DND-41 (cell line): ENCODE results near the gene C7orf33.

Source experiments
- EZH2 ChIP-seq: IDR thresholded peaks from 3 replicates; pipeline ENCODE4 v1.6.1; 2012; ENCODE audit warnings: borderline replicate concordance, low read depth, mild to moderate bottlenecking, moderate library complexity, low read length, inconsistent platforms; ENCODE audit not compliant: severe bottlenecking
- TF ChIP-seq, protein P1 (sequence below): IDR thresholded peaks from 2 replicates; pipeline ENCODE4 v1.5.1; 2012; ENCODE audit warnings: borderline replicate concordance, low read length, moderate library complexity, mild to moderate bottlenecking; ENCODE audit not compliant: poor library complexity, severe bottlenecking; ENCODE audit errors: extremely low read depth

DNA sequence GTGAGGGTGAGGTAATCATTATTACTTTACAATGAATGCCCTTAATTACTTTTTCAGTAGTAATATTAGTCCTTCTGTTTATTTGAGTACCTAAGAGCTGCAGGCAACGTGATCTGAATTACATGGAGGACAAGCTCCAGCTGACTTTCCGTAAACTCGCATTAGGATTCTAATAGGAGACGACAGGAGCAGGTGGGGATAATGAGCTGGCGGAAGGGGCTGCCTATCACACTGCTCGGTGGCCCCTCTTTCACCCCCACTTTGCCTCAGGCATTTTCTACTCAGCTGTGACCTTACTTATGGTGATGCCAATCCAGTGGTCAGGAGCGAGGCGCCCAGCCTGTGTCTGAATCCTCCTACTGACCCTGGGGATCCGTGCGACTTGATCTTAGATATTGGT, at the start of gene C7orf33:
- TF ChIP-seq, protein P1, sequence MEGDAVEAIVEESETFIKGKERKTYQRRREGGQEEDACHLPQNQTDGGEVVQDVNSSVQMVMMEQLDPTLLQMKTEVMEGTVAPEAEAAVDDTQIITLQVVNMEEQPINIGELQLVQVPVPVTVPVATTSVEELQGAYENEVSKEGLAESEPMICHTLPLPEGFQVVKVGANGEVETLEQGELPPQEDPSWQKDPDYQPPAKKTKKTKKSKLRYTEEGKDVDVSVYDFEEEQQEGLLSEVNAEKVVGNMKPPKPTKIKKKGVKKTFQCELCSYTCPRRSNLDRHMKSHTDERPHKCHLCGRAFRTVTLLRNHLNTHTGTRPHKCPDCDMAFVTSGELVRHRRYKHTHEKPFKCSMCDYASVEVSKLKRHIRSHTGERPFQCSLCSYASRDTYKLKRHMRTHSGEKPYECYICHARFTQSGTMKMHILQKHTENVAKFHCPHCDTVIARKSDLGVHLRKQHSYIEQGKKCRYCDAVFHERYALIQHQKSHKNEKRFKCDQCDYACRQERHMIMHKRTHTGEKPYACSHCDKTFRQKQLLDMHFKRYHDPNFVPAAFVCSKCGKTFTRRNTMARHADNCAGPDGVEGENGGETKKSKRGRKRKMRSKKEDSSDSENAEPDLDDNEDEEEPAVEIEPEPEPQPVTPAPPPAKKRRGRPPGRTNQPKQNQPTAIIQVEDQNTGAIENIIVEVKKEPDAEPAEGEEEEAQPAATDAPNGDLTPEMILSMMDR, result no peak
- TF ChIP-seq EZH2, result no peak
